B cell (primary cell): ENCODE data around the gene DCAF7. TPM values are rescaled to one million over a fixed set of nuclear protein-coding genes. Genes with fewer than 3 reads are reported as not detected.

ENCODE experiments used
- ATAC-seq: fragments of 200-7000 bp; cut with Tn5 transposase; one replicate; pipeline ENCODE4 v1.10.0; 2021; ENCODE audit warnings: low read depth, mild to moderate bottlenecking, moderate number of reproducible peaks, moderate library complexity
- CTCF ChIA-PET: fragments of 350-600 bp; sonication (Branson Sonifier 250); formaldehyde crosslinking; loops from one replicate; lab custom pipeline; 2021; ENCODE audit warnings: antibody characterized with exemption, inconsistent platforms; lab: Charles Lee
- POLR2A ChIA-PET: fragments of 350-600 bp; sonication (Branson Sonifier 250); formaldehyde crosslinking; loops from one replicate; lab custom pipeline; 2021; ENCODE audit warnings: antibody characterized with exemption; lab: Charles Lee
- DNase-seq: peaks from one replicate; pipeline ENCODE4 v3.0.0; 2013
- H2AFZ ChIP-seq: 2 replicates; pipeline ENCODE4 v1.6.1; 2012; ENCODE audit warnings: mild to moderate bottlenecking, low read depth, low read length; ENCODE audit not compliant: insufficient read depth, poor library complexity, severe bottlenecking
- H3K27ac ChIP-seq, 2 donors: 1 replicate in 1 of 2; 2 replicates in 1 of 2; pipeline ENCODE4 v1.5.1; 2012 to 2013; ENCODE audit warnings: low read length in 2 of 2, mild to moderate bottlenecking in 2 of 2, moderate library complexity in 1 of 2
- H3K27me3 ChIP-seq, 4 experiments: fragments of 200-600 bp in 1 of 4; sonication (generic) in 1 of 4; replicated peaks in 1 of 4; 1 replicate in 2 of 4; 2 replicates in 2 of 4; pipeline versions ENCODE4 v1.6.1 to v1.7.0; 2013 to 2016; ENCODE audit warnings: low read length in 3 of 4, mild to moderate bottlenecking in 2 of 4, mixed read lengths in 1 of 4, moderate library complexity in 1 of 4; ENCODE audit not compliant: insufficient read depth in 4 of 4, control insufficient read depth in 3 of 4; ENCODE audit errors: control extremely low read depth in 1 of 4
- H3K36me3 ChIP-seq, 2 experiments: replicated peaks in 1 of 2; 1 replicate in 1 of 2; 2 replicates in 1 of 2; pipeline versions ENCODE4 v1.6.1 to v1.7.1; 2013; ENCODE audit warnings: low read length in 1 of 2; ENCODE audit not compliant: insufficient read depth in 2 of 2, control insufficient read depth in 1 of 2; ENCODE audit errors: control extremely low read depth in 1 of 2, extremely low read depth in 1 of 2
- H3K4me1 ChIP-seq, 2 donors: fragments of 200-600 bp in 1 of 2; sonication (generic) in 1 of 2; 1 replicate in 1 of 2; 2 replicates in 1 of 2; pipeline versions ENCODE4 v1.5.1 to v1.6.1; 2013 to 2017; ENCODE audit warnings: low read length in 2 of 2; ENCODE audit not compliant: control insufficient read depth in 2 of 2, insufficient read depth in 2 of 2
- H3K4me2 ChIP-seq: replicated peaks from 2 replicates; pipeline ENCODE3; 2012; ENCODE audit warnings: mild to moderate bottlenecking, low read depth, low read length; ENCODE audit not compliant: poor library complexity, severe bottlenecking
- H3K4me3 ChIP-seq, 5 experiments: fragments of 200-600 bp in 1 of 5; sonication (generic) in 1 of 5; 1 replicate in 3 of 5; 2 replicates in 2 of 5; pipeline versions ENCODE4 v1.5.1 to v1.7.0; 2011 to 2016; ENCODE audit warnings: low read length in 4 of 5, mild to moderate bottlenecking in 4 of 5, low read depth in 2 of 5, control low read depth in 1 of 5, moderate library complexity in 1 of 5; ENCODE audit not compliant: insufficient read depth in 1 of 5; ENCODE audit errors: control extremely low read depth in 1 of 5, extremely low read depth in 1 of 5
- H3K79me2 ChIP-seq: fragments of 200-600 bp; sonication (generic); one replicate; pipeline ENCODE4 v1.6.0; 2016; ENCODE audit warnings: low read length; ENCODE audit not compliant: control insufficient read depth, insufficient read depth
- H3K9ac ChIP-seq: fragments of 200-600 bp; sonication (generic); 2 replicates; pipeline ENCODE4 v1.6.1; 2017; ENCODE audit warnings: mild to moderate bottlenecking, low read length, moderate library complexity
- H3K9me3 ChIP-seq, 3 donors: one replicate each; pipeline versions ENCODE4 v1.6.1 to v1.7.1; 2013; ENCODE audit warnings: low read length in 2 of 3; ENCODE audit not compliant: control insufficient read depth in 2 of 3, insufficient read depth in 1 of 3; ENCODE audit errors: control extremely low read depth in 1 of 3
- H4K20me1 ChIP-seq: 2 replicates; pipeline ENCODE4 v1.6.0; 2012; ENCODE audit warnings: mild to moderate bottlenecking, low read length; ENCODE audit not compliant: insufficient read depth, control insufficient read depth, poor library complexity, severe bottlenecking
- H3K27ac Mint-ChIP-seq: one replicate; pipeline ENCODE4 v1.8.0; 2021; ENCODE audit warnings: mixed read lengths
- H3K27me3 Mint-ChIP-seq: one replicate; pipeline ENCODE4 v1.8.0; 2021; ENCODE audit warnings: mixed read lengths
- H3K4me1 Mint-ChIP-seq: one replicate; pipeline ENCODE4 v1.8.0; 2021; ENCODE audit warnings: mixed read lengths
- H3K4me3 Mint-ChIP-seq: one replicate; pipeline ENCODE4 v1.8.0; 2021; ENCODE audit warnings: mixed read lengths
- H3K9me3 Mint-ChIP-seq: one replicate; pipeline ENCODE4 v1.8.0; 2022; ENCODE audit warnings: mixed read lengths; ENCODE audit not compliant: insufficient read depth
- EZH2 ChIP-seq: IDR thresholded peaks from 2 replicates; pipeline ENCODE4 v1.6.1; 2012; ENCODE audit warnings: borderline replicate concordance, low read depth, mild to moderate bottlenecking, moderate library complexity, low read length; ENCODE audit not compliant: insufficient read depth, poor library complexity, severe bottlenecking
- WGBS: methylation state at CpG from one replicate; pipeline ENCODE4 v1.1.5; 2013; ENCODE audit warnings: missing lambda C conversion rate; ENCODE audit not compliant: insufficient coverage; 5-methylcytosine and 5-hydroxymethylcytosine counted together
- intact Hi-C: fragments of 100-400 bp; cut with micrococcal nuclease; formaldehyde crosslinking; loops from one replicate; pipeline ENCODE4 v1.10.0; 2022
- polyA plus RNA-seq: library from polyadenylated mRNA; depleted of rRNA; stranded (reverse); fragments of >200 nt; gene quantifications from 2 replicates; pipeline ENCODE4 v1.2.3, GENCODE V29; 2012
- total RNA-seq, 2 donors: library from RNA; stranded (reverse); fragments of 120-200 nt in 1 of 2; gene quantifications; 1 replicate in 1 of 2; 2 replicates in 1 of 2; pipeline versions ENCODE4 v1.2.3 to v1.2.4, GENCODE V29; 2013 to 2022
- TF ChIP-seq, protein P1 (sequence below): fragments of 200-600 bp; IDR thresholded peaks from one replicate; pipeline ENCODE4 v1.8.0; 2022; ENCODE audit warnings: antibody characterized with exemption, mild to moderate bottlenecking

The DCAF7 gene
- total and polyA plus RNA-seq, 2 donors (not counting 1 experiment from before 2014, with no cell fraction given) = 55.1 to 84.7 TPM

GRCh38 chr17:63601439-63602371 is 51.4 kb downstream of the DCAF7 start:
- H3K9ac ChIP-seq = peak overlapping the region; percentile 93
- 71% methylated on average over 2 of the region's 9 CpGs for WGBS
- CTCF ChIA-PET = interaction anchor here (0.6 to 4.7 kb wide), 4 partner anchors 11 to 176 kb away, joined by 3 to 31 read pairs (median 8); partner anchors contain the start of gene MAP3K3
- H3K4me1 ChIP-seq = peaks cover 15 to 19% of the 10 kb centered on the region in 2 donors
- peak overlapping the region; percentile 95 for H3K4me3 Mint-ChIP-seq
- ATAC-seq = no peak
- no peaks in the 10 kb centered on the region for H4K20me1 ChIP-seq
- H3K4me3 ChIP-seq = peak overlapping the region; percentile 27 to 97 (median 91)
- H3K27ac ChIP-seq = peak overlapping the region in 1 of 2 donors; percentile 88
- TF ChIP-seq, protein P1, sequence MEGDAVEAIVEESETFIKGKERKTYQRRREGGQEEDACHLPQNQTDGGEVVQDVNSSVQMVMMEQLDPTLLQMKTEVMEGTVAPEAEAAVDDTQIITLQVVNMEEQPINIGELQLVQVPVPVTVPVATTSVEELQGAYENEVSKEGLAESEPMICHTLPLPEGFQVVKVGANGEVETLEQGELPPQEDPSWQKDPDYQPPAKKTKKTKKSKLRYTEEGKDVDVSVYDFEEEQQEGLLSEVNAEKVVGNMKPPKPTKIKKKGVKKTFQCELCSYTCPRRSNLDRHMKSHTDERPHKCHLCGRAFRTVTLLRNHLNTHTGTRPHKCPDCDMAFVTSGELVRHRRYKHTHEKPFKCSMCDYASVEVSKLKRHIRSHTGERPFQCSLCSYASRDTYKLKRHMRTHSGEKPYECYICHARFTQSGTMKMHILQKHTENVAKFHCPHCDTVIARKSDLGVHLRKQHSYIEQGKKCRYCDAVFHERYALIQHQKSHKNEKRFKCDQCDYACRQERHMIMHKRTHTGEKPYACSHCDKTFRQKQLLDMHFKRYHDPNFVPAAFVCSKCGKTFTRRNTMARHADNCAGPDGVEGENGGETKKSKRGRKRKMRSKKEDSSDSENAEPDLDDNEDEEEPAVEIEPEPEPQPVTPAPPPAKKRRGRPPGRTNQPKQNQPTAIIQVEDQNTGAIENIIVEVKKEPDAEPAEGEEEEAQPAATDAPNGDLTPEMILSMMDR = no peak
- TF ChIP-seq EZH2 = no peak
- no peaks in the 10 kb centered on the region for H3K9me3 Mint-ChIP-seq
- peaks cover 21% of the 10 kb centered on the region for H3K4me1 Mint-ChIP-seq
- intact Hi-C loops = loop anchor here (5.0 kb wide), 1 partner anchor 154 kb away; the partner anchor contains the start of gene CYB561
- POLR2A ChIA-PET = interaction anchor here (0.6 to 2.1 kb wide), 4 partner anchors 18 to 550 kb away, joined by 3 to 8 read pairs (median 6); partner anchors contain the start of gene MAP3K3
- peak overlapping the region; percentile 97 for H3K4me2 ChIP-seq
- H3K9me3 ChIP-seq = no peaks in the 10 kb centered on the region
- peak overlapping the region; percentile 93 for H3K27ac Mint-ChIP-seq
- peak; percentile 32 for DNase-seq
- H3K36me3 ChIP-seq = peaks cover 1 to 25% of the 10 kb centered on the region in 2 experiments
- no peaks in the 10 kb centered on the region for H3K27me3 ChIP-seq
- peaks cover 11% of the 10 kb centered on the region for H3K79me2 ChIP-seq
- H3K27me3 Mint-ChIP-seq = no peaks in the 10 kb centered on the region
- peak overlapping the region; percentile 86 for H2AFZ ChIP-seq
